HepG2 (cell line): ENCODE data around the gene KCNQ2. TPM values are rescaled to one million over a fixed set of nuclear protein-coding genes. Genes with fewer than 3 reads are reported as not detected.

Experiments
- ATAC-seq: fragments of 200-7000 bp; cut with Tn5 transposase; 3 replicates; pipeline ENCODE4 v1.9.1; 2020; ENCODE audit warnings: mild to moderate bottlenecking, moderate library complexity
- BruUV-seq: library from RNA; stranded (reverse); fragments of 400-500 nt; replicated peaks from 2 replicates; lab custom pipeline; 2021; lab: Mats Ljungman, UMichigan
- CTCF ChIA-PET: fragments of 300-600 bp; formaldehyde crosslinking; extraction: SDS; loops from one replicate; lab custom pipeline; 2021; ENCODE audit warnings: low total read pairs, inconsistent platforms, low intra/inter-chr PET ratio; lab: Yijun Ruan, JAX
- POLR2A ChIA-PET: fragments of 350-600 bp; sonication (Branson Sonifier 250); formaldehyde crosslinking; loops from one replicate; lab custom pipeline; 2020; ENCODE audit warnings: antibody characterized with exemption, inconsistent platforms; lab: Yijun Ruan, JAX
- DNase-seq: peaks from one replicate; pipeline ENCODE4 v3.0.0-alpha.2; 2015; ENCODE audit warnings: low spot score
- FAIRE-seq: peaks from 3 replicates; lab custom pipeline; 2011; peaks lifted over from hg19 to GRCh38; lab: Jason Lieb, UNC
- H2AFZ ChIP-seq: one replicate; pipeline ENCODE4 v1.6.1; 2011; ENCODE audit warnings: low read length, inconsistent platforms
- H3K27ac ChIP-seq: fragments of 300-600 bp; 3 replicates; pipeline ENCODE4 v1.8.0; 2011; ENCODE audit warnings: mixed run types, mild to moderate bottlenecking, mixed read lengths, low read length, inconsistent platforms; ENCODE audit not compliant: insufficient read depth; ENCODE audit errors: extremely low read length
- H3K27me3 ChIP-seq, 2 experiments: fragments of 200-600 bp in 1 of 2; 2 replicates in 1 of 2; 3 replicates in 1 of 2; pipeline versions ENCODE4 v1.6.0 to v1.8.0; 2011; ENCODE audit warnings: low read length in 2 of 2, mild to moderate bottlenecking in 2 of 2, moderate library complexity in 2 of 2, inconsistent platforms in 1 of 2; ENCODE audit not compliant: insufficient read depth in 2 of 2, control insufficient read depth in 1 of 2
- H3K36me3 ChIP-seq, 2 experiments: fragments of 200-600 bp in 1 of 2; replicated peaks in 1 of 2; 2 replicates in 1 of 2; 3 replicates in 1 of 2; pipeline versions ENCODE4 v1.5.1 to v1.8.0; 2011; ENCODE audit warnings: low read length in 2 of 2, inconsistent platforms in 1 of 2; ENCODE audit not compliant: insufficient read depth in 2 of 2, control insufficient read depth in 1 of 2
- H3K4me1 ChIP-seq: 2 replicates; pipeline ENCODE4 v1.5.1; 2012; ENCODE audit warnings: low read length, inconsistent platforms; ENCODE audit not compliant: insufficient read depth
- H3K4me2 ChIP-seq: 2 replicates; pipeline ENCODE4 v1.6.0; 2011; ENCODE audit warnings: low read depth, low read length, inconsistent platforms
- H3K4me3 ChIP-seq, 3 experiments: fragments of 200-600 bp in 1 of 3; sonication (generic), shearing (Covaris generic) in 1 of 3; replicated peaks in 1 of 3; 2 replicates each; pipeline ENCODE4 v1.5.1; 2011 to 2016; ENCODE audit warnings: low read length in 3 of 3, inconsistent platforms in 2 of 3, low read depth in 2 of 3, mild to moderate bottlenecking in 2 of 3, control low read depth in 1 of 3, mixed read lengths in 1 of 3; ENCODE audit not compliant: insufficient read depth in 1 of 3
- H3K79me2 ChIP-seq: one replicate; pipeline ENCODE4 v1.6.1; 2011; ENCODE audit warnings: low read length, inconsistent platforms; ENCODE audit not compliant: insufficient read depth
- H3K9ac ChIP-seq: 2 replicates; pipeline ENCODE4 v1.6.0; 2011; ENCODE audit warnings: mild to moderate bottlenecking, low read depth, low read length, inconsistent platforms; ENCODE audit not compliant: insufficient read depth
- H3K9me3 ChIP-seq: 2 replicates; pipeline ENCODE4 v1.5.1; 2012; ENCODE audit warnings: mild to moderate bottlenecking, low read length
- H4K20me1 ChIP-seq: 2 replicates; pipeline ENCODE4 v1.6.0; 2011; ENCODE audit warnings: inconsistent platforms, mild to moderate bottlenecking, low read length, moderate library complexity; ENCODE audit not compliant: insufficient read depth
- BATF2 ChIP-seq: sonication (generic); formaldehyde crosslinking; IDR thresholded peaks from 2 replicates; pipeline ENCODE4 v1.8.0; 2022; ENCODE audit warnings: mild to moderate bottlenecking, missing genetic modification reagents, moderate library complexity
- BCL3 ChIP-seq: sonication (generic); formaldehyde crosslinking; IDR thresholded peaks from 2 replicates; pipeline ENCODE4 v1.5.1; 2020; ENCODE audit warnings: mild to moderate bottlenecking, missing genetic modification reagents, moderate library complexity
- CHD4 ChIP-seq: fragments of 200-600 bp; sonication (generic); IDR thresholded peaks from 2 replicates; pipeline ENCODE4 v1.7.0; 2017; ENCODE audit warnings: mild to moderate bottlenecking, low read length, borderline replicate concordance
- EZH2 ChIP-seq: conservative IDR thresholded peaks from 2 replicates; pipeline ENCODE4 v1.6.1; 2012; ENCODE audit warnings: mild to moderate bottlenecking, low read depth, low read length, moderate library complexity
- MTA1 ChIP-seq: sonication (generic); formaldehyde crosslinking; IDR thresholded peaks from 2 replicates; pipeline ENCODE4 v1.4.0; 2020; ENCODE audit warnings: missing genetic modification reagents, mild to moderate bottlenecking, borderline replicate concordance
- MYC ChIP-seq: sonication (generic); formaldehyde crosslinking; IDR thresholded peaks from 2 replicates; pipeline ENCODE4 v1.9.0; 2021; ENCODE audit warnings: missing genetic modification reagents, borderline replicate concordance
- NCOA2 ChIP-seq: sonication (generic); formaldehyde crosslinking; IDR thresholded peaks from 2 replicates; pipeline ENCODE4 v1.8.0; 2022; ENCODE audit warnings: inconsistent platforms
- ZBTB21 ChIP-seq: sonication (generic); formaldehyde crosslinking; IDR thresholded peaks from 2 replicates; pipeline ENCODE4 v1.4.0; 2020; ENCODE audit warnings: missing genetic modification reagents
- ZNF235 ChIP-seq: sonication (generic); formaldehyde crosslinking; IDR thresholded peaks from 2 replicates; pipeline ENCODE4 v1.8.1; 2023; ENCODE audit warnings: mild to moderate bottlenecking, missing genetic modification reagents, borderline replicate concordance
- ZNF839 ChIP-seq: sonication (generic); formaldehyde crosslinking; IDR thresholded peaks from 2 replicates; pipeline ENCODE4 v1.4.0; 2020; ENCODE audit warnings: missing genetic modification reagents, mild to moderate bottlenecking, borderline replicate concordance
- ZNF883 ChIP-seq: sonication (generic); formaldehyde crosslinking; IDR thresholded peaks from 2 replicates; pipeline ENCODE4 v1.5.1; 2020; ENCODE audit warnings: mild to moderate bottlenecking, missing genetic modification reagents; ENCODE audit errors: not compliant biosample characterization
- WGBS: methylation state at CpG from one replicate; pipeline ENCODE4 v1.1.6; 2017; ENCODE audit warnings: low lambda C conversion rate; 5-methylcytosine and 5-hydroxymethylcytosine counted together
- in situ Hi-C: cut with HindIII; loops from 2 replicates; pipeline ENCODE4 v1.10.0; 2017; ENCODE audit warnings: low pct_unique_long_range_greater_than_20kb; ENCODE audit not compliant: extremely low pct_ligation_motif_present
- intact Hi-C: fragments of 100-400 bp; cut with micrococcal nuclease; formaldehyde crosslinking; loops from one replicate; pipeline ENCODE4 v1.10.0; 2022; ENCODE audit not compliant: unreplicated experiment
- polyA plus RNA-seq, 8 experiments: library from polyadenylated mRNA; depleted of rRNA in 3 of 8; stranded (reverse) in 7 of 8; unstranded in 1 of 8; fragments of >200 nt; fragmentation: Illumina TruSeq in 4 of 8; extraction: Trizol in 4 of 8; gene quantifications; 2 replicates each; pipeline versions ENCODE4 v1.2.1 to v1.2.3, GENCODE V29; 2011 to 2016; ENCODE audit warnings: low read depth in 4 of 8, missing spikeins in 1 of 8, mixed read lengths in 1 of 8; ENCODE audit not compliant: insufficient read depth in 1 of 8
- total RNA-seq, 5 experiments: library from RNA; depleted of rRNA; stranded (reverse); fragments of >200 nt; fragmentation: Illumina TruSeq; extraction: Trizol; gene quantifications; 2 replicates each; pipeline ENCODE4 v1.2.3, GENCODE V29; 2016; ENCODE audit warnings: low read depth in 1 of 5

KCNQ2 gene
- total and polyA plus RNA-seq, 2 of the 13 experiments (the other 11 are each of a cell fraction or from before 2014, with no cell fraction given): not detected

GRCh38 chr20:63421094-63421692 lies 51.3 kb downstream of the KCNQ2 start:
- in situ Hi-C loops: no loop called here
- FAIRE-seq: no peak

More at GRCh38 chr20:63421094-63421692, 51.3 kb downstream of the KCNQ2 start:
- Histone ChIP-seq H2AFZ (no peak overlapping the region), H3K4me1 (no peaks in the 10 kb centered on the region), H4K20me1 (peaks cover 6% of the 10 kb centered on the region; the same call in 1 of the 2 replicates), H3K4me2 (no peak overlapping the region)
- TF ChIP-seq MYC (CRISPR knock-in tag) (0 out of 2 replicates have a peak, but pooled peaks have one; percentile 16), CHD4 (no peak), BATF2 (CRISPR knock-in tag) (0 out of 2 replicates have a peak, but pooled peaks have one; percentile 35), ZNF235 (0 out of 2 replicates have a peak, but pooled peaks have one; percentile 8), ZNF883 (CRISPR knock-in tag) (peak; percentile 48), NCOA2 (no peak), ZBTB21 (CRISPR knock-in tag) (no peak), ZNF839 (CRISPR knock-in tag) (no peak), MTA1 (no peak), EZH2 (peak; percentile 32; the same call in 1 of the 2 replicates), BCL3 (0 out of 2 replicates have a peak, but pooled peaks have one; percentile 26)
- TF ChIP-seq, all 625 proteins: peak for 6
- POLR2A ChIA-PET: no interaction called here
- H3K9ac ChIP-seq: no peak overlapping the region
- ATAC-seq: no peak
- CTCF ChIA-PET: no interaction called here
- no peaks in the 10 kb centered on the region for H3K79me2 ChIP-seq
- H3K4me3 ChIP-seq: no peak overlapping the region
- H3K27me3 ChIP-seq: peaks cover 66 to 100% of the 10 kb centered on the region in 2 experiments
- WGBS: 9% methylated on average over 15 of the region's 29 CpGs
- intact Hi-C loops: no loop called here
- no peak overlapping the region for H3K27ac ChIP-seq
- no peaks in the 10 kb centered on the region for H3K36me3 ChIP-seq
- no peak for DNase-seq
- BruUV-seq: no TSS peak
- H3K9me3 ChIP-seq: no peaks in the 10 kb centered on the region
